Posterior cingulate gyrus (tissue), 11 donors: Measurements from ENCODE around the gene PHF24.
"Not testable (repeated sequence)": the region's sequence is repeated elsewhere in the genome, so short reads cannot be mapped to it uniquely, and the experiment has no call there.

Experiments used
- DNase-seq, 10 donors: peaks; one replicate each; pipeline versions ENCODE4 v3.0.0 to v3.0.0-alpha.2; 2020 to 2021; ENCODE audit warnings: mixed read lengths in 3 of 10
- intact Hi-C: fragments of 100-400 bp; cut with DNase I; formaldehyde crosslinking; loops from one replicate; pipeline ENCODE4 v1.15.1; 2023

Gene PHF24

DNA sequence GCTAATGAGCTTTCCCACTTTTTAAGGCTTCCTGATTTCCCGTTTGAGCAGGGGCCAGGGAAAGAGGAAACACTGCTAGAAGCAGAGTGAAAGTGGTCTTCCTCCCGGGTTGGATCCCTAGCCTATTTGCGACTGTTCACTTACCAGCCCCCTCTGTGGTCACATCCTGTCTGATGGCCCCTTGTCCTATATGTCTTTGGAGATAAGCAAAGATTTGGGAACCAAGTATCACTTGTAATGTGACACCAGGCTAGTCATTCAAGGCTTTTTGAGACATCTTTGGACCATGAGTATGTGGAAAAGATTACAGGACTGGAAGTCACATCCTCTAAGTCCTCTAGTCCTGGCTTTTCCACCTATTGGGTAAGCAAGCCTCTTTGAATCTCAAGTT is 37.6 kb downstream of the PHF24 start:
- DNase-seq = no peak
- intact Hi-C loops = no loop called here

DNA sequence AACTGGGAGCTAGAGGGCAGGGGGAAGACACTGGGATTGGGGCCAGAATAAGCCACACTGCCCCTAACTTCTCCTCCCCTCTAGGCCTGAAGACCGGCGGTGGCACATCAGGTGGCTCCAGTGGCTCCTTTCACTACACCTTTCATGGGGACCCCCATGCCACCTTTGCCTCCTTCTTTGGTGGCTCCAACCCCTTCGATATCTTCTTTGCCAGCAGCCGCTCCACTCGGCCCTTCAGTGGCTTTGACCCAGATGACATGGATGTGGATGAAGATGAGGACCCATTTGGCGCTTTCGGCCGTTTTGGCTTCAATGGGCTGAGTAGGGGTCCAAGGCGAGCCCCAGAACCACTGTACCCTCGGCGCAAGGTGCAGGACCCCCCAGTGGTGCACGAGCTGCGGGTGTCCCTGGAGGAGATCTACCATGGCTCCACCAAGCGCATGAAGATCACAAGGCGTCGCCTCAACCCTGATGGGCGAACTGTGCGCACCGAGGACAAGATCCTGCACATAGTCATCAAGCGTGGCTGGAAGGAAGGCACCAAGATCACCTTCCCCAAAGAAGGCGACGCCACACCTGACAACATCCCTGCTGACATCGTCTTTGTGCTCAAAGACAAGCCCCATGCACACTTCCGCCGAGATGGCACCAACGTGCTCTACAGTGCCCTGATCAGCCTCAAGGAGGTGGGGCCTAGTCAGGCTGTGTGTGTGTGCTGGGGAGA is 38.3 kb downstream of the PHF24 start:
- no peak for DNase-seq
- intact Hi-C loops = no loop called here

DNA sequence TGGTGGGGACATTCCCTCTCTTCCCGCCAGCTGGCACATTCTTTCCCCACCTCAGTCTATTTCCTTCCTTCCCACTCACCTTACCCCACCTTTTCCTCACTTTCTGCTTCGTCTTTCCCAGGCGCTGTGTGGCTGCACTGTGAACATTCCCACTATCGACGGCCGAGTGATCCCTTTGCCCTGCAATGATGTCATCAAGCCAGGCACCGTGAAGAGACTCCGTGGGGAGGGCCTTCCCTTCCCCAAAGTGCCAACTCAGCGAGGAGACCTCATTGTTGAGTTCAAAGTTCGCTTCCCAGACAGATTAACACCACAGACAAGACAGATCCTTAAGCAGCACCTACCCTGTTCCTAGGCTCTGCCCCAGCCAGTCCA is 38.8 kb downstream of the PHF24 start:
- intact Hi-C loops = no loop called here
- no peak for DNase-seq

DNA sequence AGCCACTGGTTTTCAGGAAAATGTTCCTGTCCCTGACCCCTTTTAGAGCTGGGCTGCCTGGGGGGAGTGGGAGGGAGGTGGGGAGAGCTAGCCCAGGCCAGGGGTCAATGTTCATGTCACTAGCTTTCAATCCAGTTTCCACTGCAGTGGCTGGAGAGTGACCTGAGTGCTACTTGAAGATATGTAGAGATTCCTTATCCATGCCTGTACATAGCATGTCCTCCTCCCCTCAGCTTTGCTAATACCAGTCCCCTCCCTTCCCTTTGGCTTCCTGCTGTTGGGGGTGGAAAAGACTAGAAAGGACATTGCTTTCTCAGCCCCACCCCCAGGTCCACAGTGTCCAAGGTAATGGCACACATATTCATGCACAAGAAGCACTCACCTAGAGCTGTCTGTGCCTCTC is 39.3 kb downstream of the PHF24 start:
- intact Hi-C loops = no loop called here
- DNase-seq = no peak

DNA sequence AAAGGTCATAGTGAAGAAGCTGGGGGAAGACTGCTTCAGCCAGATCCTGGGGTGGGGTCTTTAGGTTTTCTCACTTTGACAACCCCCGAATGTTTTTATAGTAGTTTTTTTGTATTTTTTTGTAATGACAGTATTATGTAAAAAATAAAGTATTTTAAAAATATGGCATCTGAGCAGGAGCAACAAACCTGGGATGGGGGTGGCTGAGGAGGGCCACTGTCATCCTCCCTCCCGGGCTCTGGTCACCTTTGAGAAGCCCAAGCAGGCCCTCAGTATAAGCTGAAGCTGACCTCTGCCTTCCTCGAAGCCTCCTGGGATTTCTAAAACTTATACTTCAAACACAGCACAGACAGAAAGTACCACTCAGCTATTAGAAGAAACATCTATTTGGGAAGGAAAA is 40.2 kb downstream of the PHF24 start:
- no peak for DNase-seq
- intact Hi-C loops = no loop called here

DNA sequence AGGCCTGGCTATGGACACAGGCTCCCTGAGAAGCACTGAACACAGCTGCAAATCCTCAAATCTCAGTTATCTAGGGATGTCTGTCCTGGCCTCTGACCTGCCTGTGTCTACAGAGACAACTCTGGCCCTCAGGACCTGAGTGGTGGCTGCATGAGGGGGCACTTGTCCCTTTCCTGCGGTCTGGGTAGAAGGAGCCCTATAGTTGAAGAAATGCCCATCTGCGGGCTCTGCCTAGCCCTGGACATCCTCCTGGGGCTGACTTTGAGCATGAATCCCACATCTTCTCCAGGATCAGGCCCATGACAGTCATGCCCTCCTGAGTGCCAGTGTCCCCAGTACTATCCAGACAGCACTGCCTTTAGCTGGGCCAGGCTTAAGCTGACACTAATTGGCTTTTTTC is 41.5 kb downstream of the PHF24 start:
- DNase-seq = no peak
- intact Hi-C loops = no loop called here

DNA sequence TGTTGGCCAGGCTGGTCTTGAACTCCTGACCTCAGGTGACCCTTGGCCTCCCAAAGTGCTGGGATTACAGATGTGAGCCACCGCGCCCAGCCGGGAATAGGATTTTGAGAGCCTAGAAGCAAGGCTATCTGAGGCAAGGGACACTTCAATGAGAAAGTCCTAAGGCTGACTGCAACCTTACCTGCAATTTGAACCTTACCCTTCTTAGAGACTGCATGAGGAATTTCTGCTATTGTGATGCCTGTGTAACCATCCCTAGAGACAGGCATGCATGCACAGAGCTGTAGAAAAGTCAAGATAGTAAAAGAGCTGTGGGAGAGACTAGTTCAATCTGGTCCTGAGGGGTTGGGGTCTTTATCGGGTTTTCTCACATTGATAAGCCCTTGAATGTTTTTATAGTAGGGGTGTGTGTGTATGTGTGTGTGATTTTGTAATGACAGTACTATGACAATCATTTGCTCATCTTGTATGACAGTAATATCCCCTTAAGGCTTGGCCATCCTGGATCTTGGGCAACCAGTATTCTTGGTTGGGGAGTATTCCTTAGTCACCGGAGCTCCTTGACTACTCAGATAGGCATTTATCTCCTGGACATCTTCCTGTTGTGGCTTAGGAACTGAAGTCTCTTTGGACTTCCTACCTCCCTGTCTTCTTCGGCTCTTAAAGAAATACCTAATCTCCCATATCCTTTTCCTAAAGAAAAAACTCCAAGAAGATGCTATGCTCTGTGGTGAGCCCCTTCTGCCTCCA is 42.6 kb downstream of the PHF24 start:
- intact Hi-C loops = no loop called here
- DNase-seq = no peak

DNA sequence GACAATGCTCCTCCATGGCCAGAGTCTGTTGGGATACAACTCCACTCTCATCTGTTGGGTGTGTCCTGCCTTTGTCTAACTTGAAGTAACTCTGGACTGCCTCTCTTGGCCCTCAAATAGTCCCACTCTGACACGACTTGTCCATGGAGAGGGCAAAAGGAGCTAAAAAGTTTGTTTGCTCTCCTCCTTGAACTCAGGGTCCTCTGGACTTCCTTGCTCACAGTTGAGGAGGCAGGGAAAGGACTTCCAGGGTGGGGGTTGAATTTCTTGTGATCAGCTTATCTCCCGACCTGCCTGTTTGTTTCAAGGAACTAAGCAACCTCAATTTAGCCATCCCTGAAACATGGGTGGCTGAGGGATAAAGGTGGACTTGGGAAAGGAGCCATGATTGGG is 43.2 kb downstream of the PHF24 start:
- intact Hi-C loops = no loop called here
- no peak for DNase-seq

DNA sequence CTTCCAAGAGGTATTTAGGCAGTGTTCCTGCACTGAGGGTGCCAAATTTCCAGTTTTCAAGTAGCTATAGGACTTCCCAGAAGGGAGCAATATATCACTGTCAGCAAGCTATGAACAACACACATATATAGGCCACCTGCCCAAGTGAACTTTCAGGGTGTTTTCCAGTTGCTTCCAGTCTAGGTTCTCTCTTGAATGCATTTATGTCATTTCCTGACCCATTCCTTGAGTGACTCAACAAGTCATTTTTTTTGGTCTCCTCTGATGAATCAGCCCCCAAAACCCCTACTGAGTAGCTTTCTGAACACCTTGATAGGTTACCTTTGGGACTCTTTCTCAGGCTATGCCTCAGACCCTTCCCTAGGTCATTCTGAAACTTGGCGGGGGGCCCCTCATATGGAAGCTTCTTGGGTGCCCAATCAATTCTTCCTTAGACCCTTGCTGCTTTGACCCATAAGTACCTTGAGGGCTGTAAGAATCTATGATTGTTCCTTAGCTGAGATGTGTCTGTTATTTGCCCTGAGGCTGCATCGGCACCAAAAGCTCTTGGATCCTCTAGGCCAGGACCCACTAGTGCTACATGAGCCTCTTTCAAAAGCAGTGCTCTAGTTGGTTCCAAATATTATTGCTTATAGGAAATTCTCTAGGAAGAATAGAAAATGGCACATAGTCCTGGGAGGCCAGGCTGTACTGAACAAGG is 43.9 kb downstream of the PHF24 start:
- intact Hi-C loops = no loop called here
- DNase-seq = no peak

DNA sequence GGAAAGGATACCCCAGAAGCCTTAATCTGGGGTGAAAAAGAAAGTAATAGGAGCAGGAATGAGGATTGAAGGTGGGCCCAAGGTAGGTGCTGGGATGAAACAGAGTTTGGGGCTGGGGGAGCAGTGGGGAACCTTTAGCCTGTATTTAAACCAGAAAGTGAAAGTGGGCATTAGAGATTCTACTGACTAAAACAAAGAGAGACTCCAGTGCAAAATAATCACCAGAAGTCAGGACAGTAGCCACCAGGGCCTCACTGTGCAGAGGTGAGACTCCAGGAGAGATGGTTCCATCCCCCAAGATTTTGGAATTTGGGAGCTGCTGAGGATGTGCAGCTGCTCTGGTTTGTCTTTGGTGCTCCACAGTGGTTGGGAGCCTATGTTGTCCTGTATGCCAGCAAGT is 44.5 kb downstream of the PHF24 start:
- DNase-seq = no peak
- intact Hi-C loops = no loop called here

DNA sequence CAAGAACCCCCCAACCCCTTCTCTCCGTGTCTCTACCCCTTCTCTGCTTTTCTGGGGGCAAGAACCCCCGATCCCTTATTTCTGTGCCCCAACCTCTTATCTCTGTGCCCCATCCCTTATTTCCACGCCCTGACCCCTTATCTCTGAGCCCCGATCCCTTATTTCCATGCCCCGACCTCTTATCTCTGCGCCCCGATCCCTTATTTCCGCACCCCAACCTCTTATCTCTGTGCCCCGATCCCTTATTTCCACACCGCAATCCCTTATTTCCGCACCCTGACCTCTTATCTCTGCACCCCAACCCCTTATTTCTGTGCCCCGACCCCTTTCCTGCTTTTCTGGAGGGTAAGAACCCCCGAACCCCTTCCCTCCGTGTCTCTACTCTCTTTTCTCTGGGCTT is 46.2 kb downstream of the PHF24 start:
- intact Hi-C loops, DNase-seq: not testable (repeated sequence)

DNA sequence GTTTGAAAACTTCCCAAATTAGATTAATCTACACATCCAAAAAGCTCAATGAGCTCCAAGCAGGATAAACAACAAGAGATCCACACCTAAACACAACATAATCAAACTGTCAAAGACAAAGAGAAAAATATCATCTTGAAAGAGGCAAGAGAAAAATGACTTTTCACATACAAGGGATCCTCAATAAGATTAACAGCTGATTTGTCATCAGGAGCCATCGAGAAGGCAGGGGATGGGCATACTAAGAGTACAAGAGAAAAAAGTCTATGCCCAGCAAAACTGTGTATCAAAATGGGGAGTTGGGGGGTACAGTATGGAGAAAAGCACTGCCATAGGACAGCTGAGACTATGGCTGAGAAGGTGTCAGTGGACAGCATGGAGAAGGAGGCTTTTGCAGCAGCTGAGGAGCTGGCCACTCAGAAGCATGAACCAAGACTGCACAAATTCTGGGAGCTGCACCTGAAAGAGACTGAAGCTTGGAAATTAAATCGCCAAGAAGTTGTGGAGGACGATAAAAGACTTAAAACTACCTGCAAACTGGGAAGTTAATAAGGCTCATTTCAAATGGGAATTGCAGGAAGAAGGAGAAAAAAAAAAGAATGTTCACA is 52.4 kb downstream of the PHF24 start:
- no peak for DNase-seq
- intact Hi-C loops = no loop called here

DNA sequence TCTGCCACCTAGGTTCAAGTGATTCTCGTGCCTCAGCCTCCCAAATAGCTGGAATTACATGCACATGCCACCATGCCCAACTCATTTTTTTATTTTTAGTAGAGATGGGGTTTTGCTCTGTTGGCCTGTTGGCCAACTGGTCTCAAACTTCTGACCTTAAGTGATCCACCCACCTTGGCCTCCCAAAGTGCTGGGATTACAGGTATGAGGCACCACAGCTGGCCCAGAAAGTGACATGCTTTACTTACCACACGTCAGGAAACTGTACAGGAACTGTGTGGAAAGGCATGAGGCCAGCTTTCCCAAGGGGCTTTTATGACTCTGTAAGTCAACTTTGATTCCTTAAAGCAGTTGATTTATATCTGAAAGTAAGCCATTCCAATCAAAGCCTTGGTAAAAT is 56.4 kb downstream of the PHF24 start:
- intact Hi-C loops = no loop called here
- peak in 1 of 10 donors; percentile 21 for DNase-seq

DNA sequence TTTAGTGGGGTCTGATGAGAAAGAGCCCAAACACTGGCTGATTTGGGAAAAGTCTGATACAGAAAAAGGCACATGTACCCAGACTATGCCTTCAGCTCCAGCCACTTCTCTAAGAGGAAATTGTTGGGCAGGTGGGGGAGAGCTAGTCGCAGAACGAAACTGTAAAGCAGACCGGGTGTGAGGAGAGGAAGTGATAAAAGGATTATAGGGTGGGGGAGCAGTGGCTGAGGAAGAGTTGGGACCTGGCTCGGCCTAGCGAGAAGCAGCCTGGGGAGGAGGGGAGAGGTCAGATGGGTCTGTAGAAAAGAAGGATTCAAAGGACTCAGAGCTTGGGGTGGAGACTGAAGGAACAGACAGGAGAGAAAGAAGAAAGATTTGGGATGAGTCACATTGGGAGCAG is 65.4 kb downstream of the PHF24 start:
- intact Hi-C loops, DNase-seq: not testable (repeated sequence)

DNA sequence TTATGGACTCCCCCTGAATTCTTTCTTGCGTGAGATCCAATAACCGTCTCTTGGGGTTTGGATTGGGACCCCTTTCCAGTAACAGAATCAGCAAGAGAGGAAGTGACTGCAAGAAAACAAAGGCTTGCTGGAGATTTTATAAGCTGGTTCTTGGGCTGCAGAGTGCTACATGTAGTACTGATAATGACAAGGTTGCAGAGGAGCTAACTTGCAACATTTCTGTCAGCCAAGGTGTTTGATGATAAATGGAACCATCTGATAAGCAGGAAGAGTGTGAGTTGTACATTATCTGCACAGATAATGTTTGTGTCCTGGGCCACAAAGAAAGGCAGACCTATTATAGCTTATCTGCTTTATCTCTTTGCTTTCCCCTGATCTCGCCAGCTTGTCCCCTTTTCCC is 68.6 kb downstream of the PHF24 start:
- DNase-seq = no peak
- intact Hi-C loops = no loop called here

DNA sequence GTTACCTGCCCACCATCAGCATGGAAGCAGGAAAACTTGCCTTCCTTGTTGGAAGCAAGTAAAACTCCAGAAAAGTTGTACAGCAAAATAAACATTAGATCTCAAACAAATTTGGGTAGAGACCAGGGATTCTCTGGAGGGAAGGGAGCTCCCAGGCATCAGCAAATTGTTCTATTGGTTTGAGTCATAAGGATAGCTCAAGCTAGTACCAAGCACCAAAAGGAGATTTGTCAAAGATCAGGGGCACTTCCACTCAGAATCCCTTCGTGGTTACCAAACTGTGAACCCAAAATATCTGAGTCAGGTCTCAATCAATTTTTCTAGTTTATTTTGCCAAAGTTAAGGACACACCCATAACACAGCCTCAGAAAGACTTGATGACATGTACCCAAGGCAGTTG is 69.3 kb downstream of the PHF24 start:
- intact Hi-C loops = no loop called here
- DNase-seq = no peak

DNA sequence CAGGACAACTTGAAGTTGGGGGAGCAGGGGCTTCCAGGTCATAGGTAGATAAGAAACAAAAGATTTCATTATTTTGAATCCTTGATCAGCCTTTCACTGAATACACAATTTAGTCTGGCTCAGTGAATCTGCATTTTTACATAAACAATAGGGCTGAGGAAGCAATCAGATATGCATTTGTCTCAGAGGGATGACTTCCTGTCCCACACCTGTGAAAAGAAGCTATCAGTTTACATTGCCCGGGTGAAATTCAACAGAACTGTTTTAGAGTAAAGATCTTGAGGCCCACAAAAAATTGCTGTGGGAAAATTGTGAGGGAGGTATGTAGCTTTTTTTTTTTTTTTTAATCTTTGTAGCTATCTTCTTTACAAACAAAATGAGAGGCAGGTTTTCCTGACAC is 69.8 kb downstream of the PHF24 start:
- no peak for DNase-seq
- intact Hi-C loops = no loop called here

DNA sequence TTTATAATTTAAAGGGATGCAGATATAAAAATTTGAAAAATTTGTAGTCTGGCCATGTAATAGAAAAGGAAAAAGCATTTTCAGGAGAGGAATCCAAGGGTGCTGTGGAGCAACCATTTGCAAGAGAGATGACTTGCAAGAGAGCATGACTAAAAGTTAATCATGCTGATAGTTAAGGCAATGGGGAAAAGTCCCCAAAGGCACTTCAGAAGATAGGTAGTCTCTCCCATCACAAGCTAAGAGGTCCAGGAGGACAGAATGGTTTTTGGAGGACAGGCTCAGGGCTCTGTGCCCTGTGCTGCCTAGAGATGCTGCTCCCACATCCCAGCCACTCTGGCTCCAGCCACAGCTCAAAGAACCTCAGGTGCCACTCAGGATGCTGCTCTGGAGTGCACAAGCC is 70.3 kb downstream of the PHF24 start:
- intact Hi-C loops = no loop called here

DNA sequence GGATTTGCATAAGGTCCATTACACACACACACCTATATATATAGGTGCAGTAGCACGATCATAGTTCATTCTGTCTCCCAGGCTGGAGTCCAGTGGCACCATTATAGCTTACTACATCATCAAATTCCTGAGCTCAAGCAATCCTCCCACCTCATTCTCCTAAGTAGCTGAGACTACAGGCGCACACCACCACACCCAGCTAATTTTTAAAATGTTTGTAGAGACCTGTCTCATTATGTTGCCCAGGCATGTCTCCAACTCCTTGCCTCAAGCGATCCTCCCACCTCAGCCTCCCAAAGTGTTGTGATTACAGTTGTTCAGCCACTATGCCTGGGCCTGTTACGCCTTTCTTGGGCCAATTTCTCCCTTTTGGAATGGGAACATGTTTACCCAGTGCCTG is 71.2 kb downstream of the PHF24 start:
- DNase-seq = no peak
- intact Hi-C loops = no loop called here

More for the DNA sequence above, 70.3 kb downstream of the PHF24 start:
- no peak for DNase-seq

DNA sequence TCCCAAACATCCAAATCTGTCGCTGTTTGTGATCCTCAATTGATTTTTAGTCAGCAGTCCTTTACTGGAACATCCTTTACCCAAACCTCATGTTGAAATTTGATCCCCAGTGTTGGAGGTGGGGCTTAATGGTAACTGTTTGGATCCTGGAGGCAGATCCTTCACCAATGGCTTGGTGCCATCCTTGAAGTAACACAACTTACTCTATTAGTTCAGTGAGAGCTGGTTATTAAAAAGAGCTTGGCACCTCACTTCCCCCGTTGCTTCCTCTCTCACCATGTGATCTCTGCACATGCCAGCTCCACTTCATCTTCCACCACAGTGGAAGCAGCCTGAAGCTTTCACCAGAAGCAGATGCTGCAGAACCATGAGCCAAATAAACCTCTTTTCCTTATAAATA is 71.8 kb downstream of the PHF24 start:
- peak in 1 of 10 donors; percentile 36 for DNase-seq
- intact Hi-C loops = no loop called here
